Uterus (tissue), 4 donors: ENCODE results near the gene FAM216B. TPM values are rescaled to one million over a fixed set of nuclear protein-coding genes. Genes with fewer than 3 reads are reported as not detected.
A peak's percentile ranks its signal among the peaks of the same experiment; 100 is the strongest.

Experiments
- DNase-seq, 2 donors: peaks; one replicate each; pipeline ENCODE4 v3.0.0-alpha.2; 2019 to 2020
- H3K27ac ChIP-seq, 2 donors: fragments of 200-600 bp; sonication (generic); 1 replicate in 1 of 2; 2 replicates in 1 of 2; pipeline ENCODE4 v1.5.1; 2016 to 2018
- H3K27me3 ChIP-seq, 2 donors: fragments of 200-600 bp; sonication (generic); one replicate each; pipeline ENCODE4 v1.5.1; 2018 to 2019; ENCODE audit warnings: control low read depth in 1 of 2
- H3K36me3 ChIP-seq, 2 donors: fragments of 200-600 bp; sonication (generic); one replicate each; pipeline ENCODE4 v1.5.1; 2019; ENCODE audit warnings: control low read depth in 1 of 2
- H3K4me1 ChIP-seq, 2 donors: fragments of 200-600 bp; sonication (generic); one replicate each; pipeline ENCODE4 v1.5.1; 2018 to 2019; ENCODE audit warnings: control low read depth in 1 of 2
- H3K4me3 ChIP-seq, 2 donors: fragments of 200-600 bp; sonication (generic); 1 replicate in 1 of 2; 2 replicates in 1 of 2; pipeline ENCODE4 v1.5.1; 2018 to 2019; ENCODE audit warnings: mild to moderate bottlenecking in 1 of 2
- H3K9me3 ChIP-seq, 2 donors: fragments of 200-600 bp; sonication (generic); one replicate each; pipeline ENCODE4 v1.5.1; 2019; ENCODE audit warnings: control low read depth in 1 of 2
- POLR2A ChIP-seq, 2 donors: fragments of 450-650 bp; IDR thresholded peaks; one replicate each; pipeline ENCODE4 v1.6.1; 2016; ENCODE audit warnings: antibody characterized with exemption in 2 of 2, mild to moderate bottlenecking in 1 of 2, moderate library complexity in 1 of 2
- intact Hi-C: fragments of 100-400 bp; cut with DNase I; formaldehyde crosslinking; loops from one replicate; pipeline ENCODE4 v1.15.1; 2023; ENCODE audit warnings: low total_unique reads
- total RNA-seq, 4 donors: library from RNA; depleted of rRNA in 3 of 4; stranded (reverse); fragments of >200 nt in 3 of 4; gene quantifications; one replicate each; pipeline versions ENCODE4 v1.1.0 to v1.2.4, GENCODE V29; 2014 to 2023
- TF ChIP-seq, protein P1 (sequence below), 4 experiments: fragments of 200-600 bp in 2 of 4; fragments of 450-650 bp in 2 of 4; sonication (generic) in 2 of 4; IDR thresholded peaks; one replicate each; pipeline ENCODE4 v1.5.1; 2016 to 2019; ENCODE audit warnings: antibody characterized with exemption in 4 of 4, mild to moderate bottlenecking in 2 of 4, moderate library complexity in 1 of 4
- donor health status: DM: yes; HTN: yes; CAD: no.

The FAM216B gene
- total RNA-seq, 4 donors from 2014 or later, result 0.27 to 6.2 (median 0.59) TPM; not detected in 1

DNA sequence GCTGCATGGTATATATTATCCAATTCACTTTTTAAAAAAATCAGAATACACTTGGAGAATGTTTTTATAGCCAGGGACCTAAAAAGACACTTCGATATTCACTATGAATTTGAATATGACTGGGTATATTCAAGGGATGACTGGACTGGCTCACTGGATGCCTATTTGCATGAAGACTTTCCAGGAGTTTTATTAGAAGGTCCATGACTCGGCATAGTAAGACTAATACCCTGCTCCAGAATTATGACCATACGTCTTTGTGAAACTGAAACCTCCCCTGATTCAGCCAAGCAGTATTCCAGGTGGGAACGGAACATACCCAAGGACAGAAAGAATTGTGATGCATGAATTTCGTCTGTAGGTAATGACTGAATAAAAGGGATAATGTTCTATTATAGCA, 3.9 kb upstream of the FAM216B start:
- H3K36me3 ChIP-seq, result no peaks in the 10 kb centered on the region
- no peak overlapping the region for H3K4me3 ChIP-seq
- no peak for DNase-seq
- intact Hi-C loops, result no loop called here
- no peaks in the 10 kb centered on the region for H3K4me1 ChIP-seq
- no peaks in the 10 kb centered on the region for H3K9me3 ChIP-seq
- no peak overlapping the region for H3K27ac ChIP-seq
- no peaks in the 10 kb centered on the region for H3K27me3 ChIP-seq
- TF ChIP-seq, protein P1, sequence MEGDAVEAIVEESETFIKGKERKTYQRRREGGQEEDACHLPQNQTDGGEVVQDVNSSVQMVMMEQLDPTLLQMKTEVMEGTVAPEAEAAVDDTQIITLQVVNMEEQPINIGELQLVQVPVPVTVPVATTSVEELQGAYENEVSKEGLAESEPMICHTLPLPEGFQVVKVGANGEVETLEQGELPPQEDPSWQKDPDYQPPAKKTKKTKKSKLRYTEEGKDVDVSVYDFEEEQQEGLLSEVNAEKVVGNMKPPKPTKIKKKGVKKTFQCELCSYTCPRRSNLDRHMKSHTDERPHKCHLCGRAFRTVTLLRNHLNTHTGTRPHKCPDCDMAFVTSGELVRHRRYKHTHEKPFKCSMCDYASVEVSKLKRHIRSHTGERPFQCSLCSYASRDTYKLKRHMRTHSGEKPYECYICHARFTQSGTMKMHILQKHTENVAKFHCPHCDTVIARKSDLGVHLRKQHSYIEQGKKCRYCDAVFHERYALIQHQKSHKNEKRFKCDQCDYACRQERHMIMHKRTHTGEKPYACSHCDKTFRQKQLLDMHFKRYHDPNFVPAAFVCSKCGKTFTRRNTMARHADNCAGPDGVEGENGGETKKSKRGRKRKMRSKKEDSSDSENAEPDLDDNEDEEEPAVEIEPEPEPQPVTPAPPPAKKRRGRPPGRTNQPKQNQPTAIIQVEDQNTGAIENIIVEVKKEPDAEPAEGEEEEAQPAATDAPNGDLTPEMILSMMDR (IDR thresholded peaks at IDR 0.05), result no peak
- no peak for TF ChIP-seq POLR2A (IDR thresholded peaks at IDR 0.05)

DNA sequence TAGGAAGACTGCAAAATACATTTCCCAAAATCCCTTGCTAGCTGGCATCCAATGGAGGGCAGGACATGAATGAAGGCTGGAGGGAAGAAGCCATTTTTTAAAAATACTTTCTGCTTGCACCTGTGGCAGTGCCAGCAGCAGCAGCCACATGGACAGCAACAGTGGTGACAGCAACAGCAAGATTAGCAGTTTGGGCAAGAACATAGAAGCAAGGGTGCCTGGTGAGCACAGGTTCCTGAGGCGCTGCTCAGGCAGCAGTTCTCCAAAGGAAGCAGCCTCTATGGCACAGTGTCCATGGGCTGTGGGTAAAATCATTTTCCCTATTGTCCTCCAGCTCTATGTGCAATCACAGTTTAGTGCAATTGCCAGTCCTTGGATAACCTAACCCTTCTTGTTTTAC, 1.3 kb upstream of the FAM216B start:
- H3K27ac ChIP-seq, result no peak overlapping the region
- no peaks in the 10 kb centered on the region for H3K9me3 ChIP-seq
- DNase-seq, result no peak
- no peaks in the 10 kb centered on the region for H3K27me3 ChIP-seq
- intact Hi-C loops, result no loop called here
- no peaks in the 10 kb centered on the region for H3K36me3 ChIP-seq
- H3K4me3 ChIP-seq, result no peak overlapping the region
- no peaks in the 10 kb centered on the region for H3K4me1 ChIP-seq
- TF ChIP-seq POLR2A (IDR thresholded peaks at IDR 0.05), result no peak

DNA sequence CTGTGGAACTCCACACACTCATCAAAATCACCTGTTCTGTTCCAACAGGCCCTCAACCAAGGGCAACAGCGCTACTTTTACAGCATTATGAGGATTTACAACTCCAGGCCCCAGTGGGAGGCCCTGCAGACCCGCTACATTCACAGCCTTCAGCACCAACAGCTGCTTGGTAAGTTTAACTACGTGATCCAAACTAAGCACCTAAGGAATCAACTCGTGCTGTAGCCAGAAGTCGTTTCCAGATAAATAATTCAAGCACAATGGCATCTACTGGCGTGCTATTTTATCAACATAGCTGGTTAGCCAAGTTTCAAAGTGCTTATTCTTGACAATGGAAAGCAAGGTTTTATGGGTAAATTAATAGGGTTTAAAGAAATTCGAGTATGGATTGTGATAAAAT, 5.3 kb downstream of the FAM216B start:
- TF ChIP-seq, protein P1 (IDR thresholded peaks at IDR 0.05), result no peak
- no peak for TF ChIP-seq POLR2A (IDR thresholded peaks at IDR 0.05)
- intact Hi-C loops, result no loop called here

DNA sequence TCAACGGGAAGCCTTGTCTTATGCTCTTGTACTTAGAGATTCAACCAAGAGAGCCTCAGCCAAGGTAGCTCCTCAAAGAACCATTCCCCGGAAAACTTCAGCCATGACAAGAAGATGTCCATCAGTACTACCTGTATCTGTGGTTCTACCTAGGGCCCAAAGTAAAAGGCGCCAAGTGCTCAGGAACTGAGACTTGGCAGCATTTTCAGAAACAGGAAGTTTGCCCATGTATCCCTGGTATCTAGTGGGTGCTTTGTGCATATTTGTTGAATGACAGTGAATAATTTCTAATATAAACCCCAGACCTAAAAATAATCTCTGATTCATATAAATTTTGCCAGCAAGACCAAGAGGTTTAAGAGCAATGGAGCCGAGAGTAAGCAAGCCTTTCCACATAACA, 7.2 kb downstream of the FAM216B start:
- H3K4me1 ChIP-seq, result no peaks in the 10 kb centered on the region
- DNase-seq, result no peak
- H3K36me3 ChIP-seq, result no peaks in the 10 kb centered on the region
- no peak overlapping the region for H3K27ac ChIP-seq
- H3K9me3 ChIP-seq, result no peaks in the 10 kb centered on the region
- intact Hi-C loops, result no loop called here
- H3K27me3 ChIP-seq, result no peaks in the 10 kb centered on the region
- no peak overlapping the region for H3K4me3 ChIP-seq
- TF ChIP-seq POLR2A (IDR thresholded peaks at IDR 0.05), result no peak
- TF ChIP-seq, protein P1 (IDR thresholded peaks at IDR 0.05), result no peak

More for the DNA sequence above, 5.3 kb downstream of the FAM216B start:
- H3K27ac ChIP-seq, result peak overlapping the region; percentile 32 to 74
- H3K4me3 ChIP-seq, result no peak overlapping the region
- H3K9me3 ChIP-seq, result no peaks in the 10 kb centered on the region
- DNase-seq, result no peak
- H3K27me3 ChIP-seq, result no peaks in the 10 kb centered on the region
- no peaks in the 10 kb centered on the region for H3K36me3 ChIP-seq
- H3K4me1 ChIP-seq, result no peaks in the 10 kb centered on the region

DNA sequence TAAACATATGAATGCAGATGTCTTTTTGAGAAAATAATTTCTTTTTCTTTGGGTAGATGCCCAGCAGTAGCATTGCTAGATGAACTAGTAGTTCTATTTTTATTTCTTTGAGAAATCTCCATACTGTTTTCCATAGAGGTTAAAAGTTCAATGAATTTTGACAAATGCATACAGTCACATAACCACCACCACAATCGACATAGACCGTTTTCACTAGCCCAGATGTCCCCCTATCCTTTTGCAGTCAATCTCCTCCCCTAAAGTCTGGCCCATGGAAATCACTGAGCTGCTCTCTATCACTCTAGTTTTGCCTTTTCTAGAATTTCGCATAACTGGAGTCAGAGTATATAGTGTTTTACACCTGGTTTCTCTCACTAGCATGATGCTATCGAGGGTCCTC, 10.8 kb downstream of the FAM216B start:
- Histone ChIP-seq H3K4me3 (no peak overlapping the region), H3K9me3 (no peaks in the 10 kb centered on the region), H3K27ac (no peak overlapping the region), H3K27me3 (no peaks in the 10 kb centered on the region), H3K36me3 (no peaks in the 10 kb centered on the region), H3K4me1 (no peaks in the 10 kb centered on the region)
- TF ChIP-seq, protein P1 (IDR thresholded peaks at IDR 0.05), result no peak
- TF ChIP-seq POLR2A (IDR thresholded peaks at IDR 0.05), result no peak
- intact Hi-C loops, result no loop called here
- DNase-seq, result no peak
